ENCODE data around the gene PEX19. TPM values are rescaled to one million over a fixed set of nuclear protein-coding genes. Genes with fewer than 3 reads are reported as not detected.

Gene PEX19, protein sequence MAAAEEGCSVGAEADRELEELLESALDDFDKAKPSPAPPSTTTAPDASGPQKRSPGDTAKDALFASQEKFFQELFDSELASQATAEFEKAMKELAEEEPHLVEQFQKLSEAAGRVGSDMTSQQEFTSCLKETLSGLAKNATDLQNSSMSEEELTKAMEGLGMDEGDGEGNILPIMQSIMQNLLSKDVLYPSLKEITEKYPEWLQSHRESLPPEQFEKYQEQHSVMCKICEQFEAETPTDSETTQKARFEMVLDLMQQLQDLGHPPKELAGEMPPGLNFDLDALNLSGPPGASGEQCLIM
- total RNA-seq (100 to 1,000 TPM in 3 of 9 donors, 10 to 100 TPM in 6; 55.5 to 165 (median 85.8) TPM), polyA plus RNA-seq (10 to 100 TPM; 15.5 to 89.1 (median 18.5) TPM)
- long read RNA-seq, donor 1, transcript PEX19-201 (8 exons, 3,661 nt) = major isoform, 29 of 33 reads
- long read RNA-seq, donor 1, partial matches to known transcripts = 0 of 33 reads
- long read RNA-seq, donor 1, other reads (novel, unspliced or antisense) = 0 of 33 reads
- long read RNA-seq, donor 2, transcript PEX19-201 (8 exons, 3,661 nt) = major isoform, 18 of 21 reads
- long read RNA-seq, donor 2, partial matches to known transcripts = 0 of 21 reads
- long read RNA-seq, donor 2, other reads (novel, unspliced or antisense) = 0 of 21 reads
- long read RNA-seq, donor 3, transcript PEX19-201 (8 exons, 3,661 nt) = major isoform, 14 of 16 reads
- long read RNA-seq, donor 3, partial matches to known transcripts = 0 of 16 reads
- long read RNA-seq, donor 3, other reads (novel, unspliced or antisense) = 0 of 16 reads
- long read RNA-seq, donor 4, transcript PEX19-205 (7 exons, 3,504 nt) = minor isoform, 6 of 48 reads
- long read RNA-seq, donor 4, transcript PEX19-201 (8 exons, 3,661 nt) = major isoform, 33 of 48 reads
- long read RNA-seq, donor 4, partial matches to known transcripts = 1 of 48 reads
- long read RNA-seq, donor 4, other reads (novel, unspliced or antisense) = 8 of 48 reads
- long read RNA-seq, donor 5, transcript PEX19-201 (8 exons, 3,661 nt) = major isoform, 120 of 173 reads
- long read RNA-seq, donor 5, transcript PEX19-205 (7 exons, 3,504 nt) = minor isoform, 29 of 173 reads
- long read RNA-seq, donor 5, partial matches to known transcripts = 11 of 173 reads
- long read RNA-seq, donor 5, other reads (novel, unspliced or antisense) = 12 of 173 reads
- long read RNA-seq, donor 6, transcript PEX19-205 (7 exons, 3,504 nt) = minor isoform, 13 of 44 reads
- long read RNA-seq, donor 6, transcript PEX19-201 (8 exons, 3,661 nt) = major isoform, 23 of 44 reads
- long read RNA-seq, donor 6, partial matches to known transcripts = 0 of 44 reads
- long read RNA-seq, donor 6, other reads (novel, unspliced or antisense) = 7 of 44 reads
- long read RNA-seq, donor 7, transcript PEX19-201 (8 exons, 3,661 nt) = major isoform, 13 of 17 reads
- long read RNA-seq, donor 7, partial matches to known transcripts = 0 of 17 reads
- long read RNA-seq, donor 7, other reads (novel, unspliced or antisense) = 0 of 17 reads
- long read RNA-seq, donor 8, transcript PEX19-205 (7 exons, 3,504 nt) = minor isoform, 5 of 38 reads
- long read RNA-seq, donor 8, transcript PEX19-201 (8 exons, 3,661 nt) = major isoform, 32 of 38 reads
- long read RNA-seq, donor 8, partial matches to known transcripts = 0 of 38 reads
- long read RNA-seq, donor 8, other reads (novel, unspliced or antisense) = 0 of 38 reads
- long read RNA-seq, donor 9, transcript PEX19-201 (8 exons, 3,661 nt) = major isoform, 23 of 33 reads
- long read RNA-seq, donor 9, partial matches to known transcripts = 5 of 33 reads
- long read RNA-seq, donor 9, other reads (novel, unspliced or antisense) = 0 of 33 reads
- long read RNA-seq, donor 10, transcript PEX19-201 (8 exons, 3,661 nt) = major isoform, 12 of 13 reads
- long read RNA-seq, donor 10, partial matches to known transcripts = 0 of 13 reads
- long read RNA-seq, donor 10, other reads (novel, unspliced or antisense) = 0 of 13 reads

DNA sequence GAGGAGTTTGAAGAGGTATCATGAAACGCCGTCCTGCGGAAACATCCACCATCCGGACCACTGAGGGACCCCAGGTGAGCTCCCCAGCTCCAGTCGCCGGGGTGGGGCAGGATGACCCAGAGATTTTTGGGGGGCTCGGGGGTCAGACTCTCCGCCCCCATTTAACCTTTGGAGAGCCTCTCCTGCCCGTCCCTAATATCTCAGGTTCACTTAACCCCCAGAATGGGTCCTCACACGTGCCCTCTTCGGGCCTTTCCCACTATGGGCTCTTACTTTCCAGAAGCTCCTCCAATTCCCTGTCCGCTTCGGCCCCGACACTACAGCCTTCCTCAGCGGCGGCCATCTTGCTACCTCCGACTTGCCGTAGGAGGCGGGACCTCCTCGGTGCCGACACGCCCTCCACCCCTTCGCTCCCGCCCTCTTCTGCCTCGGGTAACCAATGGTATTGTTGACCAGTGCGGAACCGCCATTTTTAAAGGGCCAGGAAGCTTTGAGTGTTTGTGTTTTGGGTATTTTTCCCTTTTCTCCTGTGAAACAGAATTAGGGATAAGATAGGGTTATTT lies at the start of gene PEX19:
Gene PEX19 (minus strand): TSS at position 352 of the 563 bp plus-strand sequence. CDS start 9 bp downstream, at position 343.
- intact Hi-C loops (cut with DNase I) = no loop called here
- 0 to 1% (median 1%) methylated on average over 27 of the region's 27 CpGs for WGBS, 4 donors

DNA sequence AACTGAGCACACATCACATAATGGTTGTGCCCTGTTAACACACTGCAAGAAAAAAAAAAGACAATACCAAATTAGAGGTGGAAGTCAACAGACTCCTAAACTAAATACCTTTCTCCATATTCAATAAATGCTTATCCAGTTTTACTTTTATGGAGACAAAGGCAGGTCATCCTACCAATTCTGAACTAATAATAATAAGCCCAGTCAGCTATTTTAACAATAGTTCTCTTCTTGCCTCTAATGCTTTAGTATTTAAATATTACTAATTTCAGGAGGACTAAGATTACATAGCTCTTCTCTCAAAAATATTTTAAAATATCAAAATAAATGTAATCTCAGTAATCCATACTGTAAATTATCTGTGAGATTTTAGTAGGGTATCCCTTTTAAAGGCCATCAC lies 47.6 kb upstream of the PEX19 start:
- Histone ChIP-seq H3K4me3 (no peak overlapping the region), H3K36me3 (replicated peaks in 1 of 2) (peaks cover 0 to 99% of the 10 kb centered on the region in 2 donors), H3K27ac (no peak overlapping the region), H3K27me3 (no peaks in the 10 kb centered on the region), H3K4me1 (replicated peaks in 1 of 2) (no peaks in the 10 kb centered on the region), H3K9me3 (replicated peaks in 1 of 3) (no peaks in the 10 kb centered on the region)
- intact Hi-C loops (cut with DNase I) = loop anchor here in 1 of 2 donors (5.0 kb wide), 1 partner anchor 35 kb away; no protein-coding TSS in a partner anchor
- TF ChIP-seq, protein P1, sequence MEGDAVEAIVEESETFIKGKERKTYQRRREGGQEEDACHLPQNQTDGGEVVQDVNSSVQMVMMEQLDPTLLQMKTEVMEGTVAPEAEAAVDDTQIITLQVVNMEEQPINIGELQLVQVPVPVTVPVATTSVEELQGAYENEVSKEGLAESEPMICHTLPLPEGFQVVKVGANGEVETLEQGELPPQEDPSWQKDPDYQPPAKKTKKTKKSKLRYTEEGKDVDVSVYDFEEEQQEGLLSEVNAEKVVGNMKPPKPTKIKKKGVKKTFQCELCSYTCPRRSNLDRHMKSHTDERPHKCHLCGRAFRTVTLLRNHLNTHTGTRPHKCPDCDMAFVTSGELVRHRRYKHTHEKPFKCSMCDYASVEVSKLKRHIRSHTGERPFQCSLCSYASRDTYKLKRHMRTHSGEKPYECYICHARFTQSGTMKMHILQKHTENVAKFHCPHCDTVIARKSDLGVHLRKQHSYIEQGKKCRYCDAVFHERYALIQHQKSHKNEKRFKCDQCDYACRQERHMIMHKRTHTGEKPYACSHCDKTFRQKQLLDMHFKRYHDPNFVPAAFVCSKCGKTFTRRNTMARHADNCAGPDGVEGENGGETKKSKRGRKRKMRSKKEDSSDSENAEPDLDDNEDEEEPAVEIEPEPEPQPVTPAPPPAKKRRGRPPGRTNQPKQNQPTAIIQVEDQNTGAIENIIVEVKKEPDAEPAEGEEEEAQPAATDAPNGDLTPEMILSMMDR (IDR thresholded peaks at IDR 0.05) = no peak
- TF ChIP-seq POLR2A (IDR thresholded peaks at IDR 0.05) = no peak
- no peak for DNase-seq

More for the DNA sequence above, at the start of gene PEX19:
- no peaks in the 10 kb centered on the region for H3K27me3 ChIP-seq
- DNase-seq = peak; percentile 94 to 98 (median 96)
- H3K4me1 ChIP-seq (replicated peaks in 1 of 2) = peaks cover 11 to 20% of the 10 kb centered on the region in 2 donors
- peaks cover 0 to 48% of the 10 kb centered on the region in 2 donors for H3K36me3 ChIP-seq (replicated peaks in 1 of 2)
- no peaks in the 10 kb centered on the region for H3K9me3 ChIP-seq (replicated peaks in 1 of 3)
- TF ChIP-seq, protein P1 (IDR thresholded peaks at IDR 0.05) = no peak
- TF ChIP-seq POLR2A (IDR thresholded peaks at IDR 0.05) = peak; percentile 29 to 89
- peak within 1 kb of the TSS; percentile 70 to 92 (median 88) for H3K27ac ChIP-seq
- H3K4me3 ChIP-seq = peak within 1 kb of the TSS; percentile 48 to 80 (median 78)

DNA sequence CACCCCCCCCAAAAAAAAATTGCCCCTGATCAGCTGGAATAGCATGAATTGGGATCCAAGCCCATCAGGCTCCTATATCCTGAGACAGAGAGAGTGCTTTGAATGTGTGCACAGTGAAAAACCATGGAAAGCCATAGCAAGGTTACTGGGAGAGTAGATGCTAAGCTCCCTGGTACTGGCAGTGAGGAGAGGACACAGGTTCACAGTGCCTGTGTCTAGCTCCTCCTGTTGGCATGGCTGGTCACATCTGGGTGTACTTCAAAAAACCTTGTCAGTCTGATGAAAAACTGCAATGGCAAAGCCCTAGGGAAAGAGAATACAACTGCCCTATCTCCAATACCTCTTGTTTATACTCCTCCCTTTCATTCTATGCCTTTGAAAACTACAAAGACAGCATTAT lies 45.2 kb upstream of the PEX19 start:
- TF ChIP-seq, protein P1 (IDR thresholded peaks at IDR 0.05) = no peak
- no peak for TF ChIP-seq POLR2A (IDR thresholded peaks at IDR 0.05)
- peaks cover 0 to 100% of the 10 kb centered on the region in 2 donors for H3K36me3 ChIP-seq (replicated peaks in 1 of 2)

More for the DNA sequence above, 45.2 kb upstream of the PEX19 start:
- no peaks in the 10 kb centered on the region for H3K4me1 ChIP-seq (replicated peaks in 1 of 2)
- H3K9me3 ChIP-seq (replicated peaks in 1 of 3) = no peaks in the 10 kb centered on the region
- intact Hi-C loops (cut with DNase I) = loop anchor here in 1 of 2 donors (5.0 kb wide), 1 partner anchor 33 kb away; no protein-coding TSS in a partner anchor
- no peak overlapping the region for H3K4me3 ChIP-seq
- H3K27ac ChIP-seq = no peak overlapping the region
- no peaks in the 10 kb centered on the region for H3K27me3 ChIP-seq
- no peak for DNase-seq
